ENCODE data around the gene NEGR1. TPM values are rescaled to one million over a fixed set of nuclear protein-coding genes. Genes with fewer than 3 reads are reported as not detected.
A peak's percentile ranks its signal among the peaks of the same experiment; 100 is the strongest.

Gene NEGR1
- total RNA-seq, 1 donor from 2014 or later, result 9.1 TPM

DNA sequence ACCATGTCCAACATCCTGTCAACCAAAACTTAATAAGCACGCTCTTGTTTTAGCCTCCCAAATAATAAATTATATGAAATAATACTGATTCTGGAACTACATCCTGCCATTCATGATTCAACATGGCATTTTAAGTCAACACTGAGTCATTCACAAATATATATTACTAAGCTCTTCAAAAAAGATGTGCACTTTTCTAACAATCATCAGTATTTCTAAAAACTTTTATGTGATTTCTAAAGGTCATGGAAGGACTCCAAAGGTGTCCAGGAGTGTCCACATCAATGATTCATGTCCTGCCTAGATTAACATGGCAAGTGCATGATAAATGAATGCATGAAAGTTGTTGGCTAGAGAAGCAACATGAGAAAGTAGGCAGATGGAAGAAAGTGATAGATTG lies 51.6 kb downstream of the NEGR1 start:
- DNase-seq, result no peak

DNA sequence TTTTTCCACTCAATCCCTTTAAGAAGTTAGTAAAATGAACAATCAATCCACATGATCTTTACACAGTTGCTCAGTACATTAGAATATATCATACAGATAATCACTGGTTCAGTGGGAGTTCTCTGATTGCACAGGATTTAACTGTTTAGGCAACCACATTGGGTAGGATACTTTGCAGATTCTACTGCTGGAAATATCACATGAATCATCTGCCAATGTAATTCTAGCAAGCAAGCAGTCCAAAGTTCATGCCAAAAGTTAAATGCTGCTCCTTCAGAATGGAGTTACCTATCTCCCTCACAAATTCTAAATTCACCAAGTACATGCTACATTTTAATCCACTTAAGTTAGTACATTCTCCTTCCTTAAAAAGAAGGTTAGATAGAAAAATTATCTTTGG lies 52.4 kb downstream of the NEGR1 start:
- DNase-seq, result no peak

DNA sequence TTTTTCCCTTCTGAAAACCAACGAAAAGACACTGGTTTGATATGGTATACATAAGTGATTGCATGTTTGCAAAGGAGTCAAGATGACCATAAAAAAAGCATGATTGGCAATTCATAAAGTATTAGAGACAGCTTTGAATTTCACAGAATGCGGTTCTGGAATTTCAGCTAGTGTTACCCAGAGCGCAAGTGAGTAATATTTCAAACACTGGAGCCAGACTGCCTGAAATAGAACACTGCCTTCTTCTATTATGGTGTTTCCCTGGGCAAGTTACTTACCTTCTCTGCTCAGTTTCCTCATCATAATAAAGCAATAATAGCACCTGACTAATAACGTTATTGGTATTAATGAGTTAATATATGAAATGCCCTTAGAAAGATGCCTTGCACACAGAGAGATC lies 54.7 kb downstream of the NEGR1 start:
- no peak for DNase-seq

GRCh38 chr1:72224506-72224905 lies 57.8 kb downstream of the NEGR1 start:
- DNase-seq, result no peak

- no peak for DNase-seq
These were observed 60.5 kb downstream of the NEGR1 start for GRCh38 chr1:72221811-72222210.

DNA sequence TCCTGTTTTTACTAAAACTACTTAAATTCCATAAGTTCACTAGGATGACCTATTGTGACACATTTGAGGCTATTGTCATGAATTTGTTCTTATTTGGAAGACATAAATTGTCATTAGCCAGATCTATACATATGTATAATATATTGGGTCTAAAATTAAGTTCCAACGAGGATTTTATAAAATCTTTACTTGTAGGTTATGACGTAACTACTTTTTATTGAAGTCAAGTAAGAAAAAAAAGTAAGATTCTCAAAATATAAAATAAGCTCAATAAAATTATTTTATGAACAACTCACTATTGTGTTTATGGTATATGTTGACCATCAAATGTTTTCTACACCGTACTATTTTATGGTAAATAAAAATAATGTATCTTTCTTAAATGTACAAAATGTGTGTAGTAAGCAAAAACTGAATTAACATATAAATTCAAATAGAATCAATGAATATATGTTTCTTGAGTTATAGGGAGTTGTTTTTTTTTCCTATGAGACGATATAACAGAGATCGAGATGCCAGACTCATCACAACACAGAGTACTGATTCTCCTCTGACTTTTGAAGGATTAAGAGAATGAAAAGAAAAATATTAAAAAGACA lies 64.1 kb downstream of the NEGR1 start:
- no peak for DNase-seq

DNA sequence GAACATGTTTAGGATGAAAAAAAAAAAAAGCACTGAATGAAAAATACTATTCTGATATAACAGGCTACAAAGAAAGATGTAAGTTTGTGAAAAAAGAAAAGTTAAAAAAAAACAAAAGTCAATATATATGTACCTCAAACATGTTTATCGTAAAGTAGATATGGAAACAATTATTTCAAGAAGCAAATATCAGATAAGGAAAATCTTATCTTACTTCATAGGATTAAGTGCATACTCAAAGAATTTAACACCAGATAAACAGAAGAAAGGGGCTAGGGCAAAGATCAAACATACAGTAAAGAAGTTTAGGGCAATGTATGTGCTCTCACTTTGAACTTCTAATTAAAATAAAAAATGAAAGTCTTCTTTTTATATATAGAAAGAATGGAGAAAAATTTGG lies 75.3 kb downstream of the NEGR1 start:
- DNase-seq, result no peak

- no peak for DNase-seq
These were observed 79.6 kb downstream of the NEGR1 start for GRCh38 chr1:72202761-72203160.

DNA sequence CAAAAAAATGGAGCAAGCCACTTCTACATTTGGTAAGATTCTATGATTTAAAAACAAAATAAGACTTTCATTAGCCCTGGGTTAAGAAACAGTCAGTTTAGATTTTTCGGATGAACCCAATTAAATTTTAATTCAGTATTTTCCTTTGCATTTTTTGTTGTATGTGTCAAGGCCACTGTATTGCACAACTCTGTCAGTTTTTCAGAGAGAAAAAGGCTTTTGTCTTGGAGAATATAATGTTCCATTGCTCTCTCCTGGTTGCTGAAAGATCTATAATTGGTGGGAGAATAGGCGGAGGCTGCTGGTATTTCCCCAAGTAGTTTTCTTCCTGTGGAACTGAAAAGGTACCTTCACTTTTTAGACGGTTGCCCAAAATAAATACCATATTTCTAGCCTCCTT lies 84.6 kb downstream of the NEGR1 start:
- DNase-seq, result no peak

DNA sequence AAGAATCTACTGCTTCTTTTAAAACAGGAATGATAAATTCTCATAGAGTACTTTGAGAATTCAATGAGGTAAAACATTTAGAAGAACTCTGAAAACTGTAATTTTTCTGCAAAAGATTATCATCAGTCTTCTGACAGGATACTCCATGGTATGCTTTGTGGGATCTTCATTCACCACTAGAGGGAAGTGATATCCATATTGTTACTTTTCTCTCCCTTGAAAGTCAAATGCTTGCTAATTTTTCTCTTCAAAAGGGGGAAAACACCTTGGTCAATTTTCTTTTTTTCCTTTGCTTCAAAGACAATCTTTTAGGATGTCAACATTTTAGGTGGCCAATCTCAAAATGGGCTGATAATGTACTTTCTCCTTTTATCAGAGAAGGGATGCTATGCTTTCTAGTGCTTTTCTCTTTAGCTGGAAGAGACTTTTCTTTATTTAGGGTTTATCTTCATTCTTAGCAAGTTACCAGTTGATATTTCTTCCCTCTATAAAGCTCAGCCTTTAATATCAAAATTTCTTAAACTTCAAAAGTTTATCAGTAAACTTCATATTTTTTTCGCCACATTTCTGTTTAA lies 95.5 kb downstream of the NEGR1 start:
- DNase-seq, result no peak

- no peak for DNase-seq
These were observed 98.1 kb downstream of the NEGR1 start for GRCh38 chr1:72184099-72184701.

DNA sequence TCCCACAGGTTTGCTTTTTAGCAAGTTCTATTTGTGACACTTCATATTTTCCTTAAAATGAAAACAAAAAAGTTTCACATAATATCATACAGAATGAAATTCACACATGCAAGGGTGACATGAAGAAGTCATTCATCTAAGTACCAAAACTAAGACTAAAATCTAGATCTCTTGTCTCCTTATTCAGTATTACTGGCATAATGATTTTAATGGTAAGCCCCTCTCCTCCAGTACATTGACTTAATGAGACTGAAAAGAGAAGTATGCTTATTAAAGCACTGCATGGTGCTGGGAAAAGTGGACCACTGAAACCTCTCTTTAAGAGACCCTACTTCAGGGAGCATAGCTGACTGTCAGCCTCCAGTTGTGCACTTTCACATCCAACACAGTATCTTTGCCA lies 99.5 kb downstream of the NEGR1 start:
- DNase-seq, result no peak

DNA sequence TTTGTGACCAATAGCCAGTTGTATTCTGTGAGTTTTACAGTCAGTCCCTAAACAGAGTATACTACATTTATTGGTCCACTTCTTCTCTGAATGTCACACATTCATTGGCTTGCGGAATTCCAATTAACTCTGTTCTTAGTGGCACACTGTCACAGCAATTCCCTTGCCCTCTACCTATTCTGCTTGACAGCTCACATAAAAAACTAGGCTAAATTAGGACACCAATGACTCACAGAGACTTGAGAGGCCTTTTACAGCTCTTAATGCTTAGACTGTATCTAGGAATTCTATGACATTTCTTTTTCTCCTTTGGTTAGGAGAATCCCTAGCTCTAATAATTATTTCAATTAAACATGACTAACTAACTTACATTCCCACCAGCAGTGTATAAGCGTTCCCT lies 104.1 kb downstream of the NEGR1 start:
- DNase-seq, result no peak

GRCh38 chr1:72177711-72178110 lies 104.6 kb downstream of the NEGR1 start:
- DNase-seq, result no peak

DNA sequence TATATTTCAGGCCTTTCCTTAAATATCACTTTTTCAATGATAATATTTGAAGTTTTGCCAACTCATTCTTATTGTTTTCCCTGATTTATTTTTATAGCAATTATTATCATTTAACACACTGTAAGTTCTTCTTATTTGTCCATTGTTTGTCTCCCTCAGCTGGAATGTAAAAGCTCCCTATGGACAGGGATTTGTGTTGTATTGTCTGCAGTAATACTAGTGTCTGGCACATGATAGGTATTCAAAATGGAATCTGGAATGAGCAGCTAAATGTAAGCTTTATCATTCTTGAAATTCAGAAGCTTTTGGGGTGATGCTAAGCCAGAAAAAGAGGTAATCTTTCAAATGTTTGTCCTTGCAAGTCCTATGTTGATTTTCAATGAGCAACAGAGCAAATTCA lies 112.1 kb downstream of the NEGR1 start:
- DNase-seq, result no peak

GRCh38 chr1:72166426-72166825 lies 115.9 kb downstream of the NEGR1 start:
- no peak for DNase-seq

GRCh38 chr1:72150508-72150907 lies 131.8 kb downstream of the NEGR1 start:
- DNase-seq, result no peak

DNA sequence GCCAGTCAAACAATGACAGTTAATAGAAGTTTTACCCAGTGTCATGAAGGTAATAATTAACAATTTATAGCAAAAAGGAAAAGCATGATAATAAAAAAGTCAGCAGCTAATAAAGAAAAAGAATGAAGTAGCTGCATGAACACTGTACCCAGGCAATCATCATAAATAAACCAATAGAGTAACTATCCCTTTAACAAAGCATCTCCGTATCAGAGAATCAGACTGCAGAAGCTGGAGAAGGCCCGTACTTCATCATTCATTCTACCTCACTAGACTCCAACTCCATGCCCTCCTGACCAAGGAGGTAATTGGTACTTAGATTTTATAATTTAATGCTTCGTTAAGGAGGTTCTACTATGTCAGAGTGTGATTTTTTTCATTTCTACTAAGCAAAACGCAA lies 140.5 kb downstream of the NEGR1 start:
- no peak for DNase-seq

DNA sequence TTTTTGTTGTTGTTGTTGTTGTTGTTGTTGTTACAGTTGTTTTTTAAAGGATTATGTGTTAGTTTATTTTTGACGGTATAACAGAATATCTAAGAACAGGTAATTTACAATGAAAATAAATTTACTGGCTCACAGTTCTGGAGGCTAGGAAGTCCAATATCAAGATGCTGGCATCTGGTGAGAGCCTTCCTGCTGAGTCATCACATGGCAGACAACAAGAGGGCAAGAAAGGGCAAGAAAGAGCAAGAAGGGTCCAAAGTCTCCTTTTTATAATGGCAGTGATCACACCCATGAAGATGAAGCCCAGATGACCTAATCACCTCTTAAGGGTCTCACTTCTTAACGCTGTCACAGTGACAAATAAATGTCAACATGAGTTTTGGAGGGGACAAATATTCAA lies 142.1 kb downstream of the NEGR1 start:
- no peak for DNase-seq

DNA sequence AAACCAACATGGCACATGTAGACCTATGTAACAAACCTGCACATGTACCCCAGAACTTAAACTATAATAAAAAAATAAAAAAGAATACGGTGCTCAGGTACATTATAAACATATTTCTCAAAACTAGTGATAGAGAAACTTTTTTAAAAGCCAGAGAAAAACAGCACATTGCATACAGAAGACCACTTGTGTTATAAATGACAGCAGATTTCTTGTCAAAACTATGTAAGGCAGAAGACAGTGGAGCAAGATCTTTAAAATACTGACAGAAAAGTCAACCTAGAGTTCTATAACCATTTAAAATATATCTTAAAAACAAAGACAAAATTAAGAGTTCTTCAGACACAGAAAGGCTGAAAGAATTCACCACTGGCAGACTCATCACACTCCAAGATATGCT lies 144.7 kb downstream of the NEGR1 start:
- no peak for DNase-seq

DNA sequence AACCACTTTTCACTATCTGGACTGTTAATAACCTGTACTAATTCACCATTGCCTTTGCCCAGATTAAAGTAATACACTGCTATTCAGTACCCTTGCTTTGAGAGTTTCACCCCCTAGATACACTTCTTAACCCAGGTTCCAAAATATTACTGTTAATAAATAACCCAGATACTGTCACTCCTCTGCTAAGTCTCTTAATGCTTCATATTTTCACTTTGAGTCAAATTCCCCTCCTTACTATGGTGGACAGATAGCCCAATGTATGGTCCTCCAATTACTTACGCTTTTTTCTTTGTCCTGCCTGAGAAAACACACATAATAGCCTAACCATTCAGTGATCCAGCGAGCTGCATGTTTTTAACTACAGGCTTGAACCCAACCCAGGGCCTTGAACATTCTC lies 152.5 kb downstream of the NEGR1 start:
- no peak for DNase-seq

DNA sequence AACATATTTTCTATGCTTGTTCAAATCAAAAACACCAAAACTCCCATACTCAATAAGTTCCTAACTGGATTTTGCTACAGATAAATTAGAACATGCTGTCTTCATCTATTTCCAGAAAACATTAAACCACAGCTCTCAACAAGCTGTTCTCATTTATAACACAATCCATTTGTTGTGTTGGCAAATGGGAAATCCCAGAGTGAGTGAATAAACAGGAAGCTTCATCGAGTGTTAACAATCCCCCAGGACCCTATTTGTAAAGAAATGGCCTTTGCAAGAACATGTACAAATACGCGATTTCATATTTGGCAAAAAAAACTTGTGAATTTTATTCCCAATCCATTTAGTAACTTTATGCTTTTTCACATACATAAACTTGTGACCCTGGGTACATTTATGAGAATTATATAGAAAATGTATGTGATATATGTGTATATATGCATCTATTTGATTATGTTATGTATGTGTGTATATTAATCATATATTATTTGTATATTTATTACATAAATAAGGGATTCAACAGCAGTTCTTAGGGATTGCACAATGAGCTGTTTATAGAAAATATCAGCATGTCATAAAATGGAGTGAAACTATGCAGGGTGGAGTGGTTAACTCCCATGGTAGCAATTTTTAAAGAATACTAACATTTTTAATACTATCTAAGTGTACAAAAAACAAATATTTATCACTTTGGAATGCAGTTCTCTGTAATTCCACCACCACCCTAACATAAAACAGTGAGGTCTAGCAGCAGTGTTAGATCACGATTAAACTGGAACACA lies 160.0 kb downstream of the NEGR1 start:
- peak; percentile 91 for DNase-seq

- DNase-seq, result no peak
These were observed 162.8 kb downstream of the NEGR1 start for GRCh38 chr1:72119491-72119890.

DNA sequence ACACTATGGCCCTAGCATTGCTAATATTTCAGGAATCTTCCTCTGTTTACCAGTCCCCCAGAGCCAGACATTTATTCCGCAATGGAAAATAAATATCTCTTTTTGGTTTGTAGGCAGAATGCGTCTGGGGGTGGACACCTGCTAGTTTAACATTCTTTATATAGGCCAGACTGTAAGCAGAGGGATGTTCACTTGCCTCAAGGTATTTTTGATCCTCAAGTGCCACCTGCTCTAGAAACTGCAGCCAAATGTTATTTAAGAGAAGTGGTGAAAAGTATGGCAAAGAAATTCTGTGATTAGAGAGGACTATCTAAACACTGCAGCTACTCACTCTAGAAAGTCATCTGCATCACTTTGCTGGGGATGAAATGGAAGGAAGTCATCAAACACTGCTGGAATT lies 164.7 kb downstream of the NEGR1 start:
- no peak for DNase-seq

Measured in skin of body (tissue), 2 donors.